HCT116 (cell line): ENCODE results near the gene ZNF618. TPM values are rescaled to one million over a fixed set of nuclear protein-coding genes. Genes with fewer than 3 reads are reported as not detected.

ENCODE experiments used
- ATAC-seq: fragments of 200-7000 bp; cut with Tn5 transposase; 2 replicates; pipeline ENCODE4 v1.9.1; 2020; ENCODE audit warnings: mild to moderate bottlenecking, moderate library complexity
- BruUV-seq: library from RNA; stranded (reverse); fragments of 400-500 nt; replicated peaks from 2 replicates; lab custom pipeline; 2021; lab: Mats Ljungman, UMichigan
- CTCF ChIA-PET: fragments of 300-600 bp; sonication (Branson Sonifier 250); formaldehyde crosslinking; loops from one replicate; lab custom pipeline; 2021; ENCODE audit warnings: antibody characterized with exemption; lab: Charles Lee
- POLR2A ChIA-PET: fragments of 300-600, 350-600 bp; sonication (Branson Sonifier 250); formaldehyde crosslinking; loops from one replicate; lab custom pipeline; 2021; ENCODE audit warnings: antibody characterized with exemption; lab: Charles Lee
- RAD21 ChIA-PET, 2 experiments: fragments of 300-600 bp; sonication (Branson Sonifier 250); formaldehyde crosslinking; loops; one replicate each; lab custom pipeline; 2023; ENCODE audit warnings: low total read pairs in 2 of 2; ENCODE audit not compliant: uncharacterized antibody in 2 of 2, unreplicated experiment in 2 of 2, low non-redundant PET in 1 of 2; lab: Charles Lee
- DNase-seq: peaks from one replicate; pipeline ENCODE4 v3.0.0-alpha.2; 2010; ENCODE audit warnings: low read depth, low spot score
- H2AFZ ChIP-seq: fragments of 200-600 bp; shearing (Covaris generic), sonication (generic); 2 replicates; pipeline ENCODE4 v1.6.1; 2017; ENCODE audit warnings: low read depth, mixed run types, mixed read lengths, antibody characterized with exemption, low read length; ENCODE audit not compliant: poor library complexity, severe bottlenecking
- H3K27ac ChIP-seq: 2 replicates; pipeline ENCODE4 v1.5.1; 2012; ENCODE audit warnings: low read depth, low read length
- H3K27me3 ChIP-seq: fragments of 200-600 bp; sonication (generic); 2 replicates; pipeline ENCODE4 v1.6.1; 2016; ENCODE audit warnings: mixed run types, low read length, mixed read lengths; ENCODE audit not compliant: insufficient read depth
- H3K36me3 ChIP-seq, 2 experiments: fragments of 200-500 bp in 1 of 2; fragments of 200-600 bp in 1 of 2; sonication (Bioruptor generic) in 1 of 2; sonication (generic) in 1 of 2; 2 replicates each; pipeline versions ENCODE4 v1.5.1 to v1.6.1; 2014 to 2016; ENCODE audit warnings: low read length in 2 of 2, inconsistent platforms in 1 of 2, mixed read lengths in 1 of 2, mixed run types in 1 of 2; ENCODE audit not compliant: insufficient read depth in 2 of 2, control insufficient read depth in 1 of 2
- H3K4me1 ChIP-seq, 2 experiments: fragments of 200-600 bp in 1 of 2; sonication (generic) in 1 of 2; 2 replicates each; pipeline versions ENCODE4 v1.5.1 to v1.6.1; 2012 to 2017; ENCODE audit warnings: low read length in 2 of 2, inconsistent platforms in 1 of 2, mild to moderate bottlenecking in 1 of 2, mixed read lengths in 1 of 2, mixed run types in 1 of 2, moderate library complexity in 1 of 2; ENCODE audit not compliant: insufficient read depth in 2 of 2, control insufficient read depth in 1 of 2
- H3K4me2 ChIP-seq: fragments of 200-600 bp; sonication (generic); 2 replicates; pipeline ENCODE4 v1.6.1; 2017; ENCODE audit warnings: mixed run types, low read length, mixed read lengths
- H3K4me3 ChIP-seq, 2 experiments: fragments of 200-600 bp in 1 of 2; sonication (generic) in 1 of 2; replicated peaks in 1 of 2; 2 replicates each; pipeline ENCODE4 v1.5.1; 2011 to 2016; ENCODE audit warnings: low read length in 2 of 2, control low read depth in 1 of 2, low read depth in 1 of 2, mild to moderate bottlenecking in 1 of 2, mixed read lengths in 1 of 2, mixed run types in 1 of 2
- H3K79me2 ChIP-seq: fragments of 200-600 bp; sonication (generic); 2 replicates; pipeline ENCODE4 v1.6.1; 2017; ENCODE audit warnings: mild to moderate bottlenecking, mixed run types, low read length, moderate library complexity, mixed read lengths; ENCODE audit not compliant: insufficient read depth
- H3K9ac ChIP-seq: fragments of 200-600 bp; sonication (generic); 2 replicates; pipeline ENCODE4 v1.6.1; 2016; ENCODE audit warnings: low read length, mixed read lengths
- H3K9me2 ChIP-seq: fragments of 200-600 bp; sonication (generic), shearing (Covaris generic); 2 replicates; pipeline ENCODE4 v1.6.1; 2017; ENCODE audit warnings: mixed run types, mild to moderate bottlenecking, moderate library complexity; ENCODE audit not compliant: insufficient read depth
- H3K9me3 ChIP-seq, 2 experiments: fragments of 200-500 bp in 1 of 2; fragments of 200-600 bp in 1 of 2; sonication (Bioruptor generic) in 1 of 2; sonication (generic) in 1 of 2; 2 replicates each; pipeline ENCODE4 v1.6.1; 2014 to 2017; ENCODE audit warnings: low read length in 2 of 2, mixed read lengths in 2 of 2, inconsistent platforms in 1 of 2, low read depth in 1 of 2, mild to moderate bottlenecking in 1 of 2, mixed run types in 1 of 2, moderate library complexity in 1 of 2; ENCODE audit not compliant: control insufficient read depth in 1 of 2, insufficient read depth in 1 of 2
- H4K20me1 ChIP-seq: fragments of 200-600 bp; sonication (generic), shearing (Covaris generic); 2 replicates; pipeline ENCODE4 v1.6.1; 2017; ENCODE audit warnings: mixed run types, mild to moderate bottlenecking, moderate library complexity; ENCODE audit not compliant: insufficient read depth
- ATF3 ChIP-seq: IDR thresholded peaks from 2 replicates; pipeline ENCODE4 v1.6.1; 2012
- CEBPB ChIP-seq: IDR thresholded peaks from 2 replicates; pipeline ENCODE4 v1.6.1; 2012; ENCODE audit warnings: low read depth
- EZH2 ChIP-seq: fragments of 200-600 bp; sonication (generic); IDR thresholded peaks from 2 replicates; pipeline ENCODE4 v1.6.1; 2017; ENCODE audit warnings: antibody characterized with exemption, mixed run types
- FOSL1 ChIP-seq: IDR thresholded peaks from 2 replicates; pipeline ENCODE4 v1.6.1; 2012; ENCODE audit warnings: low read depth
- POLR2A ChIP-seq: IDR thresholded peaks from 2 replicates; pipeline ENCODE4 v1.7.0; 2011; ENCODE audit warnings: borderline replicate concordance; ENCODE audit not compliant: insufficient read depth, insufficient read length; ENCODE audit errors: extremely low read depth
- POLR2AphosphoS5 ChIP-seq: IDR thresholded peaks from 2 replicates; pipeline ENCODE4 v1.6.1; 2011; ENCODE audit warnings: mild to moderate bottlenecking, low read depth, low read length, moderate library complexity
- REST ChIP-seq: IDR thresholded peaks from 2 replicates; pipeline ENCODE4 v1.6.1; 2012; ENCODE audit warnings: low read depth
- SRF ChIP-seq: IDR thresholded peaks from 2 replicates; pipeline ENCODE4 v1.6.1; 2012; ENCODE audit warnings: low read depth
- TCF7L2 ChIP-seq: IDR thresholded peaks from 2 replicates; pipeline ENCODE4 v1.7.0; 2011; ENCODE audit warnings: borderline replicate concordance, inconsistent platforms; ENCODE audit not compliant: insufficient read depth, insufficient read length; ENCODE audit errors: extremely low read depth
- ZFX ChIP-seq: fragments of 450-650 bp; IDR thresholded peaks from 2 replicates; pipeline ENCODE4 v1.6.1; 2017
- intact Hi-C: fragments of 100-400 bp; cut with micrococcal nuclease; formaldehyde crosslinking; loops from 2 replicates; pipeline ENCODE4 v1.10.0; 2022
- total RNA-seq: library from RNA; stranded (reverse); gene quantifications from one replicate; pipeline ENCODE4 v1.2.1, GENCODE V29; 2021; ENCODE audit not compliant: unreplicated experiment

ZNF618 gene
- total RNA-seq, 1 experiment from 2014 or later, result 13.5 TPM

GRCh38 chr9:113992276-113992951 lies 116.3 kb downstream of the ZNF618 start:
- Histone ChIP-seq H3K36me3 (no peaks in the 10 kb centered on the region), H3K4me1 (no peaks in the 10 kb centered on the region), H3K4me2 (no peak overlapping the region), H3K27ac (no peak overlapping the region), H3K79me2 (no peaks in the 10 kb centered on the region), H4K20me1 (no peaks in the 10 kb centered on the region), H2AFZ (no peak overlapping the region), H3K9me2 (no peaks in the 10 kb centered on the region), H3K9ac (no peak overlapping the region), H3K4me3 (no peak overlapping the region)
- ChIA-PET POLR2A (no interaction called here), CTCF (no interaction called here), RAD21 (no interaction called here)
- ATAC-seq (no peak), DNase-seq (no peak)
- BruUV-seq, result no TSS peak
- TF ChIP-seq TCF7L2 (no peak), ATF3 (no peak), CEBPB (no peak), POLR2A (no peak), FOSL1 (no peak), REST (no peak), ZFX (no peak), EZH2 (no peak), SRF (no peak), POLR2AphosphoS5 (no peak)
- TF ChIP-seq, all 23 proteins: peak for 0
- H3K9me3 ChIP-seq, result no peaks in the 10 kb centered on the region
- intact Hi-C loops, result no loop called here
- no peaks in the 10 kb centered on the region for H3K27me3 ChIP-seq
